MCF 10A (cell line): Measurements from ENCODE around the gene CCNQ. TPM values are rescaled to one million over a fixed set of nuclear protein-coding genes. Genes with fewer than 3 reads are reported as not detected.

ENCODE experiments used
- BruUV-seq: library from RNA; stranded (reverse); fragments of 400-500 nt; replicated peaks from 2 replicates; lab custom pipeline; 2021; lab: Mats Ljungman, UMichigan
- CTCF ChIA-PET: fragments of 300-600 bp; sonication (Branson Sonifier 250); formaldehyde crosslinking; extraction: SDS; loops from one replicate; lab custom pipeline; 2021; ENCODE audit warnings: antibody characterized with exemption, inconsistent platforms; lab: Yijun Ruan, JAX
- POLR2A ChIA-PET: fragments of 300-600, 350-650 bp; sonication (Branson Sonifier 250); formaldehyde crosslinking; extraction: SDS; loops from one replicate; lab custom pipeline; 2020; ENCODE audit warnings: antibody characterized with exemption, inconsistent platforms; lab: Yijun Ruan, JAX
- DNase-seq: peaks from one replicate; pipeline ENCODE4 v3.0.0-alpha.2; 2018; ENCODE audit not compliant: unreplicated experiment
- H3K27ac Mint-ChIP-seq: one replicate; pipeline ENCODE4 v1.8.0; 2022; ENCODE audit warnings: mild to moderate bottlenecking, low read depth, mixed read lengths; ENCODE audit not compliant: unreplicated experiment
- H3K27me3 Mint-ChIP-seq: one replicate; pipeline ENCODE4 v1.8.0; 2022; ENCODE audit warnings: mixed read lengths; ENCODE audit not compliant: insufficient read depth, unreplicated experiment
- H3K36me3 Mint-ChIP-seq: one replicate; pipeline ENCODE4 v1.8.0; 2022; ENCODE audit warnings: mild to moderate bottlenecking, moderate library complexity, mixed read lengths; ENCODE audit not compliant: insufficient read depth, unreplicated experiment
- H3K4me1 Mint-ChIP-seq: one replicate; pipeline ENCODE4 v1.8.0; 2022; ENCODE audit warnings: mixed read lengths; ENCODE audit not compliant: insufficient read depth, unreplicated experiment
- H3K4me3 Mint-ChIP-seq: one replicate; pipeline ENCODE4 v1.8.0; 2022; ENCODE audit warnings: mild to moderate bottlenecking, moderate library complexity, mixed read lengths; ENCODE audit not compliant: unreplicated experiment
- H3K9me3 Mint-ChIP-seq: one replicate; pipeline ENCODE4 v1.8.0; 2022; ENCODE audit warnings: mixed read lengths; ENCODE audit not compliant: unreplicated experiment
- CTCF ChIP-seq: fragments of 200-600 bp; IDR thresholded peaks from one replicate; pipeline ENCODE4 v1.8.0; 2022; ENCODE audit warnings: antibody characterized with exemption, mild to moderate bottlenecking; ENCODE audit not compliant: unreplicated experiment
- intact Hi-C: fragments of 100-400 bp; cut with micrococcal nuclease; formaldehyde crosslinking; loops from 2 replicates; pipeline ENCODE4 v1.14.1; 2022
- total RNA-seq: library from RNA; stranded (reverse); gene quantifications from 2 replicates; pipeline ENCODE4 v1.2.3, GENCODE V29; 2022

Gene CCNQ
- total RNA-seq, 1 experiment from 2014 or later: 21.7 TPM

- Mint-ChIP-seq H3K4me3 (no peak overlapping the region), H3K27ac (no peak overlapping the region), H3K9me3 (no peaks in the 10 kb centered on the region), H3K4me1 (no peaks in the 10 kb centered on the region), H3K27me3 (no peaks in the 10 kb centered on the region), H3K36me3 (no peaks in the 10 kb centered on the region)
- TF ChIP-seq CTCF: no peak
- ChIA-PET CTCF (interaction anchor here (0.6 to 1.9 kb wide), 3 partner anchors 20 to 608 kb away, joined by 4 to 11 read pairs (median 6); no protein-coding TSS in a partner anchor), POLR2A (no interaction called here)
- no peak for DNase-seq
- BruUV-seq: no TSS peak
- intact Hi-C loops: no loop called here
Observed at GRCh38 chrX:153560466-153560865, 38.5 kb downstream of the CCNQ start.

DNA sequence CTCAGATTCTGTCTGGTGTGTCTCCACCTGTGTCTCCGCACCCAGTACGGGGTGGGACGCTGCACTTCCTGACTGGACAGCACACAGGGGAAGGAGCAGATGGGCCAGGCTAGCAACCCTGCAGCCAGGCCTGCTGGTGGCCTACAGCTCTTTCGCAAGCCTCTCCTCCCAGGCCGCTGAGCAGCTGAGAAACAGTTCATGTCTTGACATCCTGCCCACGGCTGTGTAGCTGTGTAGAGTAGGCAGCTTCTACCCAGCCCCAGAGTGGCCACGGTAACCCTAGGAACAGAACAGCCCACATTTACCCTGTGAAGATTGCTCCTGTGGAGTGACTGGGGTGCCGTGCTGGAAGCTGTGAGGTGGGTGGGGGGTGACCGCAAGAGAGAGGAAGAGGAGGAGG is 38.9 kb downstream of the CCNQ start:
- ChIA-PET POLR2A (no interaction called here), CTCF (interaction anchor here (0.6 to 1.9 kb wide), 4 partner anchors 20 to 1391 kb away, joined by 3 to 11 read pairs (median 5); no protein-coding TSS in a partner anchor)
- no TSS peak for BruUV-seq
- Mint-ChIP-seq H3K27me3 (no peaks in the 10 kb centered on the region), H3K9me3 (no peaks in the 10 kb centered on the region), H3K27ac (no peak overlapping the region), H3K4me1 (no peaks in the 10 kb centered on the region), H3K4me3 (no peak overlapping the region), H3K36me3 (no peaks in the 10 kb centered on the region)
- DNase-seq: no peak
- intact Hi-C loops: loop anchor here (5.0 kb wide), 1 partner anchor 107 kb away; no protein-coding TSS in a partner anchor
- TF ChIP-seq CTCF: no peak

DNA sequence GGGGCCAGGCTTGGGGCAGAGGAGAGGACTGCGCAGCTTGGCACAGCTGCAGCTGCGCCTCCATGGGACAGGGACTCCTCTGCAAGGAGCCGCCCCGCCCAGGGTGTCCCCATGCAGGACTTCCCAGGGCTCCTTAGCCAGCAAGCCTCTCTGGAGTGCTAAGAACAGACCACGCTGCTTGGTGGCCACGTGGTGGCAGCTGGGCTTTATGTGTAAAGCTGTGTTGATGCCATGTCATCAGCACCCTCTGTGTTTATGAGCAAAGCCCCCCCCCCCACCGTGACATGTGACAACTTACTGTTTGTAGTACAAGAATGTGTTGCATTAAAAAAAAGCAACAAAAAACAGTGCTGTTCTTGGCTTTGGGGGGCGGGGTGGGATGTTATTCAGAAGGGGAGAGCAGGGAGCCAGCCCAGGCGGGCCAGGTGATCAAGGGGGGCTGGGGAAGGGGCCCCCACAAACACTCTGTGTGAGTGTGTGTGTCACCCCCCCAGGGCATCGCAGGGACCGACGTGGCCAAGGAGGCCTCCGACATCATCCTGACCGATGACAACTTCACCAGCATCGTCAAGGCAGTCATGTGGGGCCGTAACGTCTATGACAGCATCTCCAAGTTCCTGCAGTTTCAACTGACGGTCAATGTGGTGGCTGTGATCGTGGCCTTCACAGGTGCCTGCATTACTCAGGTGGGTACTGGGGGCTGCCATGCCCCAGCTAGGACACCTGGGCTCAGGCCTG is 41.2 kb downstream of the CCNQ start:
- POLR2A ChIA-PET: no interaction called here
- Mint-ChIP-seq H3K27ac (no peak overlapping the region), H3K4me3 (no peak overlapping the region), H3K9me3 (no peaks in the 10 kb centered on the region), H3K4me1 (no peaks in the 10 kb centered on the region), H3K27me3 (no peaks in the 10 kb centered on the region), H3K36me3 (peaks cover 6% of the 10 kb centered on the region)
- intact Hi-C loops: loop anchor here (5.0 kb wide), 1 partner anchor 110 kb away; no protein-coding TSS in a partner anchor
- BruUV-seq: no TSS peak
- TF ChIP-seq CTCF: no peak
- DNase-seq: no peak
- CTCF ChIA-PET: interaction anchor here (0.7 to 0.9 kb wide), 2 partner anchors 19 to 24 kb away, joined by 3 to 5 read pairs; no protein-coding TSS in a partner anchor

GRCh38 chrX:153556767-153557166 is 42.2 kb downstream of the CCNQ start:
- no peaks in the 10 kb centered on the region for H3K9me3 Mint-ChIP-seq
- peaks cover 11% of the 10 kb centered on the region for H3K36me3 Mint-ChIP-seq
- no peak for TF ChIP-seq CTCF
- no TSS peak for BruUV-seq
- ChIA-PET POLR2A (interaction anchor here (0.5 kb wide), 1 partner anchor 23 kb away, joined by 3 read pairs; no protein-coding TSS in a partner anchor), CTCF (interaction anchor here (0.6 to 5.0 kb wide), 7 partner anchors 17 to 976 kb away, joined by 3 to 28 read pairs (median 5); no protein-coding TSS in a partner anchor)
- DNase-seq: no peak
- no peaks in the 10 kb centered on the region for H3K27me3 Mint-ChIP-seq
- H3K27ac Mint-ChIP-seq: no peak overlapping the region
- intact Hi-C loops: loop anchor here (5.0 kb wide), 1 partner anchor 111 kb away; no protein-coding TSS in a partner anchor
- no peaks in the 10 kb centered on the region for H3K4me1 Mint-ChIP-seq
- H3K4me3 Mint-ChIP-seq: no peak overlapping the region
